GM23338 (cell line): ENCODE data around the gene TRIM28. TPM values are rescaled to one million over a fixed set of nuclear protein-coding genes. Genes with fewer than 3 reads are reported as not detected.

Experiments
- POLR2AphosphoS5 ChIP-seq: IDR thresholded peaks from 2 replicates; pipeline ENCODE4 v1.6.1; 2016; ENCODE audit warnings: antibody characterized with exemption, low read depth
- REST ChIP-seq: IDR thresholded peaks from one replicate; pipeline ENCODE4 v1.6.1; 2018; ENCODE audit warnings: antibody characterized with exemption; ENCODE audit not compliant: unreplicated experiment
- ZNF462 ChIP-seq: fragments of 250-450 bp; sonication (Bioruptor Pico); IDR thresholded peaks from 2 replicates; pipeline ENCODE4 v1.5.0; 2020; ENCODE audit warnings: mild to moderate bottlenecking, moderate library complexity
- polyA plus RNA-seq: library from polyadenylated mRNA; unstranded; fragments of >200 nt; fragmentation: Nextera tagmentation; extraction: Ambion mirVana; gene quantifications from 2 replicates; pipeline ENCODE4 v1.2.1, GENCODE V29; 2016
- total RNA-seq: library from RNA; depleted of rRNA; stranded (reverse); fragments of >200 nt; shearing (Covaris generic); gene quantifications from 2 replicates; pipeline ENCODE4 v1.2.3, GENCODE V29; 2014
- TF ChIP-seq, protein P1 (sequence below): IDR thresholded peaks from 2 replicates; pipeline ENCODE4 v1.6.1; 2016; ENCODE audit warnings: antibody characterized with exemption

Gene TRIM28
- total and polyA plus RNA-seq, 2 experiments from 2014 or later: 920 to 1,430 TPM

GRCh38 chr19:58563034-58563573 lies 19.2 kb downstream of the TRIM28 start (continued):
- TF ChIP-seq ZNF462 (CRISPR knock-in tag) (no peak), REST (no peak), POLR2AphosphoS5 (no peak; the same call in none of the 2 replicates)
- TF ChIP-seq, protein P1, sequence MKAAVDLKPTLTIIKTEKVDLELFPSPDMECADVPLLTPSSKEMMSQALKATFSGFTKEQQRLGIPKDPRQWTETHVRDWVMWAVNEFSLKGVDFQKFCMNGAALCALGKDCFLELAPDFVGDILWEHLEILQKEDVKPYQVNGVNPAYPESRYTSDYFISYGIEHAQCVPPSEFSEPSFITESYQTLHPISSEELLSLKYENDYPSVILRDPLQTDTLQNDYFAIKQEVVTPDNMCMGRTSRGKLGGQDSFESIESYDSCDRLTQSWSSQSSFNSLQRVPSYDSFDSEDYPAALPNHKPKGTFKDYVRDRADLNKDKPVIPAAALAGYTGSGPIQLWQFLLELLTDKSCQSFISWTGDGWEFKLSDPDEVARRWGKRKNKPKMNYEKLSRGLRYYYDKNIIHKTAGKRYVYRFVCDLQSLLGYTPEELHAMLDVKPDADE: no peak
